Measurements from ENCODE around the gene FNTB.

DNA sequence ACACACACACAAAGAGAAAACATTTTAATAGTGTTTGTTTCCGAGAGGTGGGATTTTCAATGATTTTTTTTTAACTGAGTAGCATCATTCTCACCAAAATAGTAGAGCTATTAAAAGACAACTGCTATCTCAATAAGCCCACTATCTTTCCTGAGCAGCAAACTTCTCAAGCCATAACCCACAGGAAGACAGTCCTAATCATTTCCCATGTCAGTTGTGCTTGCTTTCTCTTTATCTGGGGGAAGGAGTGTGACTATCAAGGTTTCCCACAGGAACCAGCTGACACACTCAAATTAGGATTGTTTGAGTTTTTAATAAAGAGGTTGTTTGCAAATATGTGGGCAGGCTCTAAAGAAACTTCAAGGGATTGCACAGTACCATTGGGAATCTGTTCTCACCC is 120.5 kb downstream of the FNTB start:
- TF ChIP-seq, protein P1, sequence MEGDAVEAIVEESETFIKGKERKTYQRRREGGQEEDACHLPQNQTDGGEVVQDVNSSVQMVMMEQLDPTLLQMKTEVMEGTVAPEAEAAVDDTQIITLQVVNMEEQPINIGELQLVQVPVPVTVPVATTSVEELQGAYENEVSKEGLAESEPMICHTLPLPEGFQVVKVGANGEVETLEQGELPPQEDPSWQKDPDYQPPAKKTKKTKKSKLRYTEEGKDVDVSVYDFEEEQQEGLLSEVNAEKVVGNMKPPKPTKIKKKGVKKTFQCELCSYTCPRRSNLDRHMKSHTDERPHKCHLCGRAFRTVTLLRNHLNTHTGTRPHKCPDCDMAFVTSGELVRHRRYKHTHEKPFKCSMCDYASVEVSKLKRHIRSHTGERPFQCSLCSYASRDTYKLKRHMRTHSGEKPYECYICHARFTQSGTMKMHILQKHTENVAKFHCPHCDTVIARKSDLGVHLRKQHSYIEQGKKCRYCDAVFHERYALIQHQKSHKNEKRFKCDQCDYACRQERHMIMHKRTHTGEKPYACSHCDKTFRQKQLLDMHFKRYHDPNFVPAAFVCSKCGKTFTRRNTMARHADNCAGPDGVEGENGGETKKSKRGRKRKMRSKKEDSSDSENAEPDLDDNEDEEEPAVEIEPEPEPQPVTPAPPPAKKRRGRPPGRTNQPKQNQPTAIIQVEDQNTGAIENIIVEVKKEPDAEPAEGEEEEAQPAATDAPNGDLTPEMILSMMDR (conservative IDR thresholded peaks at IDR 0.05) = no peak
- no peak for TF ChIP-seq EZH2 (IDR thresholded peaks at IDR 0.05; ENCODE audit: low read depth)

All from PC-9 (cell line).